ENCODE measurements around the gene TRAP1. TPM values are rescaled to one million over a fixed set of nuclear protein-coding genes. Genes with fewer than 3 reads are reported as not detected.

Gene TRAP1
- total and polyA plus RNA-seq, 2 experiments from 2014 or later, result 143 to 228 TPM

- peak overlapping the region; percentile 6; the same call in 1 of the 2 replicates for H3K4me2 ChIP-seq
- H3K9me3 Mint-ChIP-seq, result peaks cover 8% of the 10 kb centered on the region; the same call in 2 of the 3 replicates
- peak overlapping the region; percentile 47; the same call in 1 of the 2 replicates for H2AFZ ChIP-seq
- H3K4me3 Mint-ChIP-seq, result no peak overlapping the region
- peaks cover 15% of the 10 kb centered on the region for H3K4me1 ChIP-seq (ENCODE audit: insufficient read depth)
- peak overlapping the region; percentile 82 for H3K27ac Mint-ChIP-seq
- H3K27ac ChIP-seq (ENCODE audit: low read depth), result peak overlapping the region; percentile 73
- peaks cover 15% of the 10 kb centered on the region; the same call in 1 of the 2 replicates for H3K79me2 ChIP-seq (replicated peaks; ENCODE audit: insufficient read depth)
- H4K20me1 ChIP-seq (replicated peaks; ENCODE audit: insufficient read depth), result peaks cover 5% of the 10 kb centered on the region; the same call in 1 of the 2 replicates
- H3K36me3 ChIP-seq (ENCODE audit: insufficient read depth), result no peaks in the 10 kb centered on the region
- H3F3A ChIP-seq (replicated peaks; ENCODE audit: low read depth), result no peaks in the 10 kb centered on the region; the same call in 1 of the 2 replicates
- no peak for TF ChIP-seq ZNF114 (CRISPR knock-in tag; IDR thresholded peaks at IDR 0.05)
- TF ChIP-seq EZH2 (IDR thresholded peaks at IDR 0.05; ENCODE audit: low read depth, unreplicated experiment), result no peak
- no peak for TF ChIP-seq JUNB (IDR thresholded peaks at IDR 0.05; ENCODE audit: unreplicated experiment)
- TF ChIP-seq, protein P1, sequence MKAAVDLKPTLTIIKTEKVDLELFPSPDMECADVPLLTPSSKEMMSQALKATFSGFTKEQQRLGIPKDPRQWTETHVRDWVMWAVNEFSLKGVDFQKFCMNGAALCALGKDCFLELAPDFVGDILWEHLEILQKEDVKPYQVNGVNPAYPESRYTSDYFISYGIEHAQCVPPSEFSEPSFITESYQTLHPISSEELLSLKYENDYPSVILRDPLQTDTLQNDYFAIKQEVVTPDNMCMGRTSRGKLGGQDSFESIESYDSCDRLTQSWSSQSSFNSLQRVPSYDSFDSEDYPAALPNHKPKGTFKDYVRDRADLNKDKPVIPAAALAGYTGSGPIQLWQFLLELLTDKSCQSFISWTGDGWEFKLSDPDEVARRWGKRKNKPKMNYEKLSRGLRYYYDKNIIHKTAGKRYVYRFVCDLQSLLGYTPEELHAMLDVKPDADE (IDR thresholded peaks at IDR 0.05), result no peak
- no peak for TF ChIP-seq EZH2phosphoT487 (IDR thresholded peaks at IDR 0.05; ENCODE audit: unreplicated experiment)
- TF ChIP-seq STAT1 (IDR thresholded peaks at IDR 0.05; ENCODE audit: unreplicated experiment), result no peak
- no peak for TF ChIP-seq CREB1 (CRISPR knock-in tag; IDR thresholded peaks at IDR 0.05; ENCODE audit: low read depth)
- TF ChIP-seq ZNF331 (CRISPR knock-in tag; IDR thresholded peaks at IDR 0.05; ENCODE audit: low read depth), result no peak
- TF ChIP-seq CTCF (conservative IDR thresholded peaks at IDR 0.05; ENCODE audit: low read depth in 2 of 2), result no peak
- H3K27me3 Mint-ChIP-seq (ENCODE audit: insufficient read depth, low read depth, poor library complexity), result no peaks in the 10 kb centered on the region
- H3K4me1 Mint-ChIP-seq, result peaks cover 34% of the 10 kb centered on the region
- DNase-seq (ENCODE audit: low spot score) (peak; percentile 53), ATAC-seq (peak; percentile 20; the same call in 2 of the 3 replicates)
- no peaks in the 10 kb centered on the region for H3K27me3 ChIP-seq (ENCODE audit: insufficient read depth)
- H3K4me3 ChIP-seq, result no peak overlapping the region
- H3K9me2 ChIP-seq (ENCODE audit: insufficient read depth), result no peaks in the 10 kb centered on the region
- H3K36me3 Mint-ChIP-seq (ENCODE audit: low read depth), result peaks cover 5% of the 10 kb centered on the region; the same call in 2 of the 3 replicates
Measured at GRCh38 chr16:3637371-3637923, 79.9 kb downstream of the TRAP1 start.

- peaks cover 10% of the 10 kb centered on the region; the same call in 2 of the 3 replicates for H3K4me1 Mint-ChIP-seq
- H3K36me3 Mint-ChIP-seq (ENCODE audit: low read depth), result no peaks in the 10 kb centered on the region
- no peaks in the 10 kb centered on the region for H3K9me3 Mint-ChIP-seq
- no peaks in the 10 kb centered on the region for H3K27me3 ChIP-seq (ENCODE audit: insufficient read depth)
- H3K4me3 ChIP-seq, result no peak overlapping the region
- peaks cover 7% of the 10 kb centered on the region for H4K20me1 ChIP-seq (replicated peaks; ENCODE audit: insufficient read depth)
- no peak overlapping the region for H2AFZ ChIP-seq
- no peaks in the 10 kb centered on the region for H3K36me3 ChIP-seq (ENCODE audit: insufficient read depth)
- no peak overlapping the region for H3K27ac ChIP-seq (ENCODE audit: low read depth)
- H3K4me1 ChIP-seq (ENCODE audit: insufficient read depth), result peaks cover 12% of the 10 kb centered on the region
- no peak overlapping the region for H3K4me3 Mint-ChIP-seq
- no peak overlapping the region for H3K4me2 ChIP-seq
- H3K9me2 ChIP-seq (ENCODE audit: insufficient read depth), result no peaks in the 10 kb centered on the region
- H3K27ac Mint-ChIP-seq, result no peak overlapping the region
- no peaks in the 10 kb centered on the region for H3K27me3 Mint-ChIP-seq (ENCODE audit: insufficient read depth, low read depth, poor library complexity)
- DNase-seq (ENCODE audit: low spot score) (no peak), ATAC-seq (no peak)
- H3K79me2 ChIP-seq (replicated peaks; ENCODE audit: insufficient read depth), result peaks cover 10% of the 10 kb centered on the region
- no peaks in the 10 kb centered on the region; the same call in 1 of the 2 replicates for H3F3A ChIP-seq (replicated peaks; ENCODE audit: low read depth)
- no peak for TF ChIP-seq CREB1 (CRISPR knock-in tag; IDR thresholded peaks at IDR 0.05; ENCODE audit: low read depth)
- no peak for TF ChIP-seq ZNF462 (CRISPR knock-in tag; IDR thresholded peaks at IDR 0.05)
- TF ChIP-seq ZNF114 (CRISPR knock-in tag; IDR thresholded peaks at IDR 0.05), result no peak
- no peak for TF ChIP-seq ZNF331 (CRISPR knock-in tag; IDR thresholded peaks at IDR 0.05; ENCODE audit: low read depth)
- TF ChIP-seq JUNB (IDR thresholded peaks at IDR 0.05; ENCODE audit: unreplicated experiment), result no peak
- TF ChIP-seq EZH2phosphoT487 (IDR thresholded peaks at IDR 0.05; ENCODE audit: unreplicated experiment), result no peak
Measured at GRCh38 chr16:3625911-3626732, 91.2 kb downstream of the TRAP1 start.
